Peyer's patch (tissue), 4 donors: Measurements from ENCODE around the gene TMIE.

ENCODE experiments used
- CTCF ChIP-seq, 6 experiments: fragments of 450-650 bp in 4 of 6; fragments of 200-600 bp in 2 of 6; sonication (generic) in 1 of 6; IDR thresholded peaks; one replicate each; pipeline ENCODE4 v1.5.1; 2017 to 2019; ENCODE audit warnings: antibody characterized with exemption in 6 of 6, mild to moderate bottlenecking in 3 of 6, moderate library complexity in 1 of 6
- POLR2A ChIP-seq, 2 donors: fragments of 450-650 bp; IDR thresholded peaks; one replicate each; pipeline ENCODE4 v1.5.1; 2017; ENCODE audit warnings: antibody characterized with exemption in 2 of 2, mild to moderate bottlenecking in 2 of 2, moderate library complexity in 2 of 2

GRCh38 chr3:46717447-46718231, 16.4 kb downstream of the TMIE start, which contains the start of gene PRSS50:
- TF ChIP-seq CTCF (IDR thresholded peaks at IDR 0.05), result no peak
- no peak for TF ChIP-seq POLR2A (IDR thresholded peaks at IDR 0.05)
